Loucy (cell line): ENCODE measurements around the gene ST13.

Source experiments
- H2AFZ ChIP-seq: fragments of 200-600 bp; sonication (generic); 2 replicates; pipeline ENCODE4 v1.6.0; 2016; ENCODE audit warnings: antibody characterized with exemption, mild to moderate bottlenecking, low read length, moderate library complexity
- H3F3A ChIP-seq: fragments of 200-600 bp; 2 replicates; pipeline ENCODE4 v1.6.0; 2016; ENCODE audit warnings: antibody characterized with exemption, low read depth, mild to moderate bottlenecking
- H3K27me3 ChIP-seq: fragments of 200-600 bp; sonication (generic); 2 replicates; pipeline ENCODE4 v1.6.1; 2014; ENCODE audit warnings: low read length, mild to moderate bottlenecking; ENCODE audit not compliant: insufficient read depth, poor library complexity, severe bottlenecking
- H3K36me3 ChIP-seq: fragments of 200-600 bp; sonication (generic); 2 replicates; pipeline ENCODE4 v1.6.1; 2016; ENCODE audit warnings: low read length; ENCODE audit not compliant: insufficient read depth
- H3K4me1 ChIP-seq: fragments of 200-600 bp; sonication (generic); 2 replicates; pipeline ENCODE4 v1.5.1; 2014; ENCODE audit warnings: low read length, mild to moderate bottlenecking; ENCODE audit not compliant: insufficient read depth, poor library complexity, severe bottlenecking
- H3K4me2 ChIP-seq: fragments of 200-600 bp; sonication (generic); 2 replicates; pipeline ENCODE4 v1.6.0; 2014; ENCODE audit warnings: antibody characterized with exemption, low read length, low read depth, mild to moderate bottlenecking; ENCODE audit not compliant: poor library complexity, severe bottlenecking
- H3K4me3 ChIP-seq: fragments of 200-600 bp; sonication (generic); 2 replicates; pipeline ENCODE4 v1.5.1; 2014; ENCODE audit warnings: low read length, mild to moderate bottlenecking, mixed read lengths; ENCODE audit not compliant: poor library complexity, severe bottlenecking
- H3K79me2 ChIP-seq: fragments of 200-600 bp; sonication (generic); 2 replicates; pipeline ENCODE4 v1.6.1; 2014; ENCODE audit warnings: low read length; ENCODE audit not compliant: insufficient read depth
- H3K9ac ChIP-seq: fragments of 200-600 bp; sonication (generic); 2 replicates; pipeline ENCODE4 v1.6.0; 2014; ENCODE audit warnings: mild to moderate bottlenecking, low read depth, low read length, moderate library complexity; ENCODE audit not compliant: poor library complexity, severe bottlenecking
- H3K9me2 ChIP-seq: fragments of 200-600 bp; sonication (generic); replicated peaks from 2 replicates; pipeline ENCODE4 v1.6.1; 2016; ENCODE audit warnings: low read depth, low read length, mixed read lengths
- H3K9me3 ChIP-seq: fragments of 200-600 bp; sonication (generic); 2 replicates; pipeline ENCODE4 v1.6.1; 2014; ENCODE audit warnings: mild to moderate bottlenecking, antibody characterized with exemption, low read length, low read depth; ENCODE audit not compliant: insufficient read depth
- H4K20me1 ChIP-seq: fragments of 200-600 bp; sonication (generic); 2 replicates; pipeline ENCODE4 v1.6.0; 2014; ENCODE audit warnings: antibody characterized with exemption, low read length, mild to moderate bottlenecking; ENCODE audit not compliant: insufficient read depth, poor library complexity, severe bottlenecking
- EZH2phosphoT487 ChIP-seq: fragments of 200-600 bp; IDR thresholded peaks from 2 replicates; pipeline ENCODE4 v1.6.1; 2018; ENCODE audit warnings: antibody characterized with exemption, mild to moderate bottlenecking, moderate library complexity, borderline replicate concordance
- TF ChIP-seq, protein P1 (sequence below): fragments of 200-600 bp; sonication (generic); conservative IDR thresholded peaks from 2 replicates; pipeline ENCODE4 v1.5.1; 2014; ENCODE audit warnings: mild to moderate bottlenecking, antibody characterized with exemption, low read length

ST13 gene

GRCh38 chr22:40818192-40818746 lies 38.2 kb downstream of the ST13 start:
- Histone ChIP-seq H3F3A (no peaks in the 10 kb centered on the region), H3K27me3 (no peaks in the 10 kb centered on the region), H4K20me1 (peaks cover 5% of the 10 kb centered on the region), H3K4me2 (peak overlapping the region; percentile 72), H3K79me2 (peaks cover 40% of the 10 kb centered on the region), H3K4me3 (peak overlapping the region; percentile 100), H3K9ac (peak overlapping the region; percentile 89), H3K36me3 (peaks cover 10% of the 10 kb centered on the region; the same call in 1 of the 2 replicates), H3K9me2 (no peaks in the 10 kb centered on the region), H3K4me1 (peaks cover 32% of the 10 kb centered on the region), H2AFZ (peak overlapping the region; percentile 100), H3K9me3 (no peaks in the 10 kb centered on the region)
- TF ChIP-seq, protein P1, sequence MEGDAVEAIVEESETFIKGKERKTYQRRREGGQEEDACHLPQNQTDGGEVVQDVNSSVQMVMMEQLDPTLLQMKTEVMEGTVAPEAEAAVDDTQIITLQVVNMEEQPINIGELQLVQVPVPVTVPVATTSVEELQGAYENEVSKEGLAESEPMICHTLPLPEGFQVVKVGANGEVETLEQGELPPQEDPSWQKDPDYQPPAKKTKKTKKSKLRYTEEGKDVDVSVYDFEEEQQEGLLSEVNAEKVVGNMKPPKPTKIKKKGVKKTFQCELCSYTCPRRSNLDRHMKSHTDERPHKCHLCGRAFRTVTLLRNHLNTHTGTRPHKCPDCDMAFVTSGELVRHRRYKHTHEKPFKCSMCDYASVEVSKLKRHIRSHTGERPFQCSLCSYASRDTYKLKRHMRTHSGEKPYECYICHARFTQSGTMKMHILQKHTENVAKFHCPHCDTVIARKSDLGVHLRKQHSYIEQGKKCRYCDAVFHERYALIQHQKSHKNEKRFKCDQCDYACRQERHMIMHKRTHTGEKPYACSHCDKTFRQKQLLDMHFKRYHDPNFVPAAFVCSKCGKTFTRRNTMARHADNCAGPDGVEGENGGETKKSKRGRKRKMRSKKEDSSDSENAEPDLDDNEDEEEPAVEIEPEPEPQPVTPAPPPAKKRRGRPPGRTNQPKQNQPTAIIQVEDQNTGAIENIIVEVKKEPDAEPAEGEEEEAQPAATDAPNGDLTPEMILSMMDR, result no peak
- TF ChIP-seq EZH2phosphoT487, result no peak

DNA sequence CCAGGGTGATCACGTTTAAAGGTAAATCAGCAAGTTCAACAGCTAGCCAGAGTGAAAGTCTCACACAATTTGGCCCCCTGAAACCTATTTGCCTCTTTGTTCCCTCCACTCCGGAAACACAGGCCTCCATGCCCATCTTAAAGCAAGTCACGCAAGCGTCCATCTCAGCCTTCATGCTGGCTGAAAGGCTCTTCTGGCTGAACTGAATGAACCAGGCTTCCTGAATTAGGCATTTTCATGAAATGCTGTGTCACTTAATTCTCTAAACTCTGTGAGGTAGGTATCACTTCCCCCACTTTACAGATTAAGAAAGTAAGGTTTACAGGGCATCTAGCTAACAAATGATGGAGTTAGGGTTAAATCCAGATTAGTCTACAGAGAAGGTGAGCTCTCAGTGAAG lies 38.7 kb downstream of the ST13 start:
- no peaks in the 10 kb centered on the region for H3K9me2 ChIP-seq
- peaks cover 45% of the 10 kb centered on the region for H3K79me2 ChIP-seq
- peak overlapping the region; percentile 72 for H3K4me2 ChIP-seq
- peaks cover 7% of the 10 kb centered on the region; the same call in 1 of the 2 replicates for H3K36me3 ChIP-seq
- H3K4me3 ChIP-seq, result peak overlapping the region; percentile 100
- peaks cover 5% of the 10 kb centered on the region for H4K20me1 ChIP-seq
- H2AFZ ChIP-seq, result no peak overlapping the region
- H3K9ac ChIP-seq, result peak overlapping the region; percentile 89
- H3K9me3 ChIP-seq, result no peaks in the 10 kb centered on the region
- H3K4me1 ChIP-seq, result peaks cover 37% of the 10 kb centered on the region
- H3K27me3 ChIP-seq, result no peaks in the 10 kb centered on the region
- TF ChIP-seq, protein P1, result no peak
- no peak for TF ChIP-seq EZH2phosphoT487
- H3F3A ChIP-seq, result no peaks in the 10 kb centered on the region

DNA sequence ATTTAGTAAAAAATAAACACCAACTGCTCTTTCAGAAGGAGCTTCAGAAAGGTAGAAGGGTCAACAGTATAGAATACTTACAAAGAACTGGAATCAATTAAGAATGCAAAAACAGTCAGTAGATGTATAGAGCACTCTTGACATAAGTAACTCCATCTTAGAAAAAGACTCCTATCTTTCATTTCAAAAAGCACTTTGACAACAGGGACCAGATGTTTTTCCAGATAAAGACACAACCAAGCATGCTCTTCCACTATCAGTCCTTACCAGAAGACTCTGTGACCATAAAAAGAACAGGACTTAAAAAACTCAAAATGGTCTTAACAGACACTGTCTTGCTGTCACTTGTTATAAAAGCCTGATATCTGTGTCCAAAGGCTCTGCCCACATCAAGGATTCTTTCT lies 42.5 kb downstream of the ST13 start:
- Histone ChIP-seq H3K9ac (peak overlapping the region; percentile 28), H3K4me3 (no peak overlapping the region), H3K79me2 (peaks cover 57% of the 10 kb centered on the region), H3K4me2 (peak overlapping the region; percentile 53), H4K20me1 (peaks cover 5% of the 10 kb centered on the region), H3K9me3 (no peaks in the 10 kb centered on the region), H3K4me1 (peaks cover 43% of the 10 kb centered on the region), H3K27me3 (no peaks in the 10 kb centered on the region), H3F3A (no peaks in the 10 kb centered on the region), H3K9me2 (no peaks in the 10 kb centered on the region), H2AFZ (no peak overlapping the region), H3K36me3 (no peaks in the 10 kb centered on the region)
- TF ChIP-seq, protein P1, result no peak
- no peak for TF ChIP-seq EZH2phosphoT487
